Vagina (tissue), 2 donors: ENCODE measurements around the gene KDM8.

Experiments used
- POLR2A ChIP-seq, 2 donors: fragments of 450-650 bp; IDR thresholded peaks; one replicate each; pipeline ENCODE4 v1.6.1; 2017; ENCODE audit warnings: antibody characterized with exemption in 2 of 2, mild to moderate bottlenecking in 2 of 2, moderate library complexity in 2 of 2
- TF ChIP-seq, protein P1 (sequence below), 3 experiments: fragments of 450-650 bp in 2 of 3; fragments of 200-600 bp in 1 of 3; sonication (generic) in 1 of 3; IDR thresholded peaks; one replicate each; pipeline ENCODE4 v1.5.1; 2017 to 2019; ENCODE audit warnings: antibody characterized with exemption in 3 of 3, mild to moderate bottlenecking in 2 of 3, moderate library complexity in 2 of 3

GRCh38 chr16:27245276-27246172, 42.2 kb downstream of the KDM8 start:
- TF ChIP-seq, protein P1, sequence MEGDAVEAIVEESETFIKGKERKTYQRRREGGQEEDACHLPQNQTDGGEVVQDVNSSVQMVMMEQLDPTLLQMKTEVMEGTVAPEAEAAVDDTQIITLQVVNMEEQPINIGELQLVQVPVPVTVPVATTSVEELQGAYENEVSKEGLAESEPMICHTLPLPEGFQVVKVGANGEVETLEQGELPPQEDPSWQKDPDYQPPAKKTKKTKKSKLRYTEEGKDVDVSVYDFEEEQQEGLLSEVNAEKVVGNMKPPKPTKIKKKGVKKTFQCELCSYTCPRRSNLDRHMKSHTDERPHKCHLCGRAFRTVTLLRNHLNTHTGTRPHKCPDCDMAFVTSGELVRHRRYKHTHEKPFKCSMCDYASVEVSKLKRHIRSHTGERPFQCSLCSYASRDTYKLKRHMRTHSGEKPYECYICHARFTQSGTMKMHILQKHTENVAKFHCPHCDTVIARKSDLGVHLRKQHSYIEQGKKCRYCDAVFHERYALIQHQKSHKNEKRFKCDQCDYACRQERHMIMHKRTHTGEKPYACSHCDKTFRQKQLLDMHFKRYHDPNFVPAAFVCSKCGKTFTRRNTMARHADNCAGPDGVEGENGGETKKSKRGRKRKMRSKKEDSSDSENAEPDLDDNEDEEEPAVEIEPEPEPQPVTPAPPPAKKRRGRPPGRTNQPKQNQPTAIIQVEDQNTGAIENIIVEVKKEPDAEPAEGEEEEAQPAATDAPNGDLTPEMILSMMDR (IDR thresholded peaks at IDR 0.05): no peak
- peak in 1 of 2 donors; percentile 4 for TF ChIP-seq POLR2A (IDR thresholded peaks at IDR 0.05)
